Measurements from ENCODE around the gene FAM136A.
"Not testable (repeated sequence)": the region's sequence is repeated elsewhere in the genome, so short reads cannot be mapped to it uniquely, and the experiment has no call there.

FAM136A gene

DNA sequence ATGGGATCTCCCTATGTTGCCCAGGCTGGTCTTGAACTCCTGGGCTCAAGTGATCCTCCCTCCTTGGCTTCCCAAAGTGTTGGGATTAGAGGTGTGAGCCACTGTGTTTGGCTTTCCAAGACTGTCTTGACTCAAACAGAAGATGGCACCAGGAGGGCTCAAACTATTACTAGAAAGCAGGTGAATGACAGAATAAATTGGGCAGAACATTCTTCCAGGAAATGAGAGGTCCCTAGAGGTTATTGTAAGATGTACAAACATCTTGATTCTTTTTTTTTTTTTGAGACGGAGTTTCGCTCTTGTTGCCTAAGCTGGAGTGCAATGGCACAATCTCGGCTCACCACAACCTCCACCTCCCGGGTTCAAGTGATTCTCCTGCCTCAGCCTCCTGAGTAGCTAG lies 4.0 kb downstream of the FAM136A start:
- DNase-seq (ENCODE audit: low read depth, low spot score): not testable (repeated sequence)

DNA sequence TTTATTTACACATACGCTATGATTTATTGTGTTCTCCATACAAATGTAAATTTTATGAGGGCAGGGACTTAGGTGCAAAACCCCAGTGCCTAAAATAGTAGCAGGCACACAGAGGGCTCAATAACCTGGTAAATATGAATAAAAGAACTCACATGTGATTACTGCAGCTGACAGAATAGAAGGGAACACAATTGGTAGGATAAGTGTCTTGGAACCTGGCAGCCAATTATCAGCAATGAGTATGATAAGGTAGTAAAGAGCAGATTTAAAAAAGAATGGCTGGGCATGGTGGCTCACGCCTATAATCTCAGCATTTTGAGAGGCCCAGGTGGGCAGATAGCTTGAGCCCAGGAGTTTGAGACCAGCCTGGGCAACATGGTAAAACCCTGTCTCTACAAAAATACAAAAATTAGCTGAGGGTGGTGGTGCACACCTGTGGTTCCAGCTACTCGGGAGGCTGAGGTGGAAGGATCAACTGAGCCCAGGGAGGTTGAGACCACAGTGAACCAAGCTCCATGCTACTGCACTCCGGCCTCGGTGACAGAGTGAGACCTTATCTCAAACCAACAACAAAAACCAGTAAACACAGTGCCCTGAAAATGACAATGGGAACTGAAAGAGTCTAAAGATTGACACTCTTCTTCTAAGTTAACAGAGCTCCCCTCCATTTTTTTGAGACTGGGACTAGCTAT lies 18.2 kb downstream of the FAM136A start:
- DNase-seq (ENCODE audit: low read depth, low spot score): no peak

DNA sequence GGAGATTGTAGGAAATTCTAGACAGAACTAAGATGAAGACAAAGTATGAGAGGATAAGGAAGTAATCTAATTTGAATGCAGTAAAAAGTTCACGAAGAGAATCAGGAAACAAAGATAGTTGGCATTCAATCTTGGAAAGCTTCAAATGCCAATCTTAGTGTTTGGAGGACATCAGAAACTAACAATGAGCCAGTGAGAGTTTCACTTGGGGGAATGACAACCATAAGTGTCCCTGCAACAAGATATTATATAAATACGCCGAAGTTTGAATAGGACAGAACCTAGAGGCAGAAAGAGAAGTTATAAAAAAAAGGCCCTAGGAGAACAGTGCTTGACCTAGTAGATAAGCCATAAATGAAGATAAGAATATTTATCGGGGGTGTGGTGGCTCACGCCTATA lies 19.4 kb downstream of the FAM136A start:
- no peak for DNase-seq (ENCODE audit: low read depth, low spot score)

DNA sequence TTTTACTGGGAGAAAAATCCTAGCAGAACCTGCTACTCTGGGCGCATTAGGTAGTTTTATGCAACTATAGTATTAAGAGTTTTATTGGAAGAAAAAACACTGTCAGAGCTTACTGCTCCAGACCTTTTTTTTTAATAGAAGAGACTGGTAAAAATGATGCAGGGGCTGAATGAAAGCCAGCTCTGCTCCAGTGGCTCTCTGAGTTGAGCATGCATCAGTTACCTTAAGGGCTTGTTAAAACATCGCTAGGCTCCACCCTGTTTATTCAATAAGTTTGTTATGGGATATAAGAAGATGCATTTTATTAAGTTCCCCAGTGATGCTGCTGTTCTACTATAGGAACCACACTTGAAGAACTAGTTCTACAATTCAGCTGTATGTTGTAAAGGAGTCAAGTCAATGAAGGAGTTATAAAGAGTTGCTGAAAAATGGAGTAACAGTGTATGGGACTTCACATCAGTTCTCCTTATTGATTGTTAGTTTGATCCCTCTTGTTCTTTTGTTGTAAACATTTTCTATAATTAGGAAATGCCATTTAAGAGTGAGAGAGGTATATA lies 21.5 kb downstream of the FAM136A start:
- DNase-seq (ENCODE audit: low read depth, low spot score): no peak

DNA sequence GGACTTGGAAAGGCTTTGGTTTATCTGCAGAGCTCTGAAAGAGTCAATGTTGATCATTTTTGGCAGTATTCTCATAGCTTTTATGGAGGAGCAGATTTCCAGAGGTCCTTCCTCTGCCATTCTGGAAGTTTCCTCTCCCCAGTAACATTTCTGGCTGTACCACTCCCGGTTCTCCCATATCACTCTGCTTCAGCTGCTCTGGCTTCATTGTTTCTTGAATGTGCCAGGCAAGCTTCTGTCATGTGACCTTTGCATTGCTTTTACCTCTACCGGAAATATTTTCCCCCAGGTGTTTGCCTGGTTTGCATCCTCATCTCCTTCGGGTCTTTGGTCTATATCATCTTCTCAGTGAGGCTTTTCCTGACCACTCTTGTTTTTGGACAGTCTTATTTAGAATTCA lies 31.5 kb downstream of the FAM136A start:
- no peak for DNase-seq (ENCODE audit: low read depth, low spot score)

DNA sequence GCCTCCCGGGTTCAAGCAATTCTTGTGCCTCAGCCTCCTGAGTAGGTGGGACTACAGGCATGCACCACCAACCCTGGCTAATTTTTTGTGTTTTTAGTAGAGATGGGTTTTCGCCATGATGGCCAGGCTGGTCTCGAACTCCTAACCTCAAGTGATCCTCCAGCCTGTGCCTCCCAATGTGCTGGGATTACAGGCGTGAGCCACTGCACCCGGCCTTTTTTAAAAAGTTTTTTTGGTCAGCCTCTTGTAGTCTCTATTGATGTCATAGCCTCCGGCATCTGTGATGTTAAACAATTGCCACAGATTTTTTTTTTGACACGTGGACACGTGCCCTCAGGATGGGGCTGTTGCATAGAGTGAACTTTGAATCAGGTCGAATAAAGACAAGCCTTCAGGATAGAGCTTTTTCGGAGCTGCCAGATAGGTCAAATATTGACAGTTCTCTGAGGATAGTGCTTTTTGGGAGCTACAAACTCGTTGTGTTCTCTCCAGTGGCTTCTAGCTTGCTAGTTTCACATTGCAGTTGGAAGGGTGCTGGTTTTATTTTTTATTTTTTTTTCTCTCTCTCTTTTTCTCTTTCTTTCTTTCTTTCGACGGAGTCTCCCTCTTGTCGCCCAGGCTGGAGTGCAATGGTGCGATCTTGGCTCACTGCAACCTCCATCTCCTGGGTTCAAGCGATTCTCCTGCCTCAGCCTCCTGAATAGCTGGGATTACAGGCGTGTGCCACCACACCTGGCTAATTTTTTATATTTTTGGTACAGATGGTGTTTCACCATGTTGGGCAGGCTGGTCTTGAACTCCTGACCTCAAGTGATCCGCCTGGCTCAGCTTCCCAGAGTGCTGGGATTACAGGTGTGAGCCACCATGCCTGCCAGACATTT lies 32.2 kb downstream of the FAM136A start:
- not testable (repeated sequence) for DNase-seq (ENCODE audit: low read depth, low spot score)

DNA sequence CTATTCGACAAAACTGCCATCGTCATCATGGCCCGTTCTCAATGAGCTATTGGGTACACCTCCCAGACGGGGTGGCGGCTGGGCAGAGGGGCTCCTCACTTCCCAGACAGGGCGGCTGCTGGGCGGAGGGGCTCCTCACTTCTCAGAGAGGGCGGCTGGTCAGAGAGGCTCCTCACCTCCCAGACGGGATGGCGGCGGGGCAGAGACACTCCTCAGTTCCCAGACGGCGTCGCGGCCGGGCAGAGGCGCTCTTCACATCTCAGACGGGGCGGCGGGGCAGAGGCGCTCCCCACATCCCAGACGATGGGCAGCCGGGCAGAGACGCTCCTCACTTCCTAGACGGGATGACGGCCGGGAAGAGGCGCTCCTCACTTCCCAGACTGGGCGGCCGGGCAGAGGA lies 34.9 kb downstream of the FAM136A start:
- DNase-seq (ENCODE audit: low read depth, low spot score): not testable (repeated sequence)

DNA sequence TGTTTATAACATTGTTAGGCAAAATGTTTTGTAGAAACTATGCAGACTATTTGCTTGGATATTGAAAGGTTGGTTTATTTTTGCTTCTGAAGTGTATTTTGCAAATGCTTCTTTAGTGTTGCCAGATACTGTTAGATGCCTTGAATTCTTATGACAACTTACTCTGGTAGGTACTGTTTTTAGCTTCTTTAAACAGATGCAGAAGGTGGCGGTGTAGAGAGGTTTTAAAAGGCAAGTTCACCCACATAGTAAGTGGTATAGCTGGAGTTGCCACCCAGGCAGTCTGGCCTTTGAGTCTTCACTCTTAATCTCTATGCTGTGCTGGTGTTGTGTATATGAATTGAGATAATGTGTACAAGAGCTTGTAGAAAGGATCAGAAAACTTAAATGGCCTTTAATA lies 40.4 kb downstream of the FAM136A start:
- no peak for DNase-seq (ENCODE audit: low read depth, low spot score)

DNA sequence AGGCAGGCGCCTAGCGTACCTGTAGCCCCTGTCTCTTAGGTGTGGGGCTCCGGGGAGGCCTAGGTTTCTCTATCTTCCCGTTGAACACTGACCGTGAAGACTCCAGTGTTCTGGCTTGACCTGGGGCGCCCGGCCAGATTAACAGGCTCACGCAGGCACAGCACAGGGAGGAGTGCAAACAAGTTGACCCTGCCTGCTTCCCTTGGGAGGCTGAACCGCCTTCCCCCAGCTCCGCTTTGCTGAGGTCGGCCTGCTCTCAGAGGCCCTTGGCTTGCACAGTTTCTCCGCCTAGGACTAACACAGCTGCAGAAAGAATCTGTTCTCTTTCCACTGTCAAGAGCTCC lies 43.4 kb downstream of the FAM136A start:
- DNase-seq (ENCODE audit: low read depth, low spot score): no peak

DNA sequence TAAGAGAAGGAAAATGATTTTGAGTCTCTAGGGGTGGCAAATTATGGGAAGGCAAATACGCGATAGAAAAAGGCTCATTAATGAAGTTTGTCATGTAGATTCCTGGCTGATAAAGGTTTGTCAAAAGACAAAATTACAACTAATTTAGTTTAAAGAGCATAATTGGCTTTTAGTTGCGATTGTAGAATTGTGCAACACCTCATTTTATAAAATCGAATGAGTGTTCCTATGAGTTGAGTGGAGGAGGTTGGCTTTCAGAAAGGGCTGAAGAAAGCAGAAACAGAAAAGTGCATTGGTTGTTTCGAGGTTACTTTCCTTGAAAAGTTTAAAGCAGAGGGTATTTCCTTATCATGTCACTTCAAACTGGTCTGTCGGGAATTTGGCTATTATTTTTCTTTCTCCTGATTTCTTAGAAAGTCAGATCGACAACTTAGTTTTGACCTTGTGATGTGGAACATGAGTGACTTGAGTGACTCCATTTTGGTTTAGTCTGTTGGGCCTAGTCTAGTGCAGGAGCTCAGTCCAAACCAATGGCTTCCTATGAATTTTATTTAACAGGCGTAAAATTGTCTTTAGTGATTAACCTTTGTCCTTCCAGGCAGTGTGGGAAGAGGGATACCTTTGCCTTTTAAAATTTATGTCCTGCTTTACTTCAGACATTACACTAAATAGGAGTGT lies 46.1 kb downstream of the FAM136A start:
- no peak for DNase-seq (ENCODE audit: low read depth, low spot score)

DNA sequence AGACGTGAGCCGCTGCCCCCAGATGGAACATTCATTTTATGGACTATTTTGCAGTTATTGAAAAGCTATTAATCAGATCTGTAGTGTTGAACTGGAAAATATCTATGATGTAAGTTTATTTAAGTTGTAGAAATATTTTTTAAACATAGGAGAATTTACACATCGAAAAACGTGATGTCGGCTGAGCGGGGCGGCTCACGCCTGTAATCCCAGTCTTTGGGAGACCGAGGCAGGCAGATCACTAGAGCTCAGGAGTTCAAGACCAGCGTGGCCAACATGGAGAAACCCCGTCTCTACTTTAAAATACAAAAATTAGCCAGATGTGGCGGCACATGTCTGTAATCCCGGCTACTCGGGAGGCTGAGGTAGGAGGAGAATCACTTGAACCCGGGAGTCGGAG lies 51.4 kb downstream of the FAM136A start:
- DNase-seq (ENCODE audit: low read depth, low spot score): no peak

DNA sequence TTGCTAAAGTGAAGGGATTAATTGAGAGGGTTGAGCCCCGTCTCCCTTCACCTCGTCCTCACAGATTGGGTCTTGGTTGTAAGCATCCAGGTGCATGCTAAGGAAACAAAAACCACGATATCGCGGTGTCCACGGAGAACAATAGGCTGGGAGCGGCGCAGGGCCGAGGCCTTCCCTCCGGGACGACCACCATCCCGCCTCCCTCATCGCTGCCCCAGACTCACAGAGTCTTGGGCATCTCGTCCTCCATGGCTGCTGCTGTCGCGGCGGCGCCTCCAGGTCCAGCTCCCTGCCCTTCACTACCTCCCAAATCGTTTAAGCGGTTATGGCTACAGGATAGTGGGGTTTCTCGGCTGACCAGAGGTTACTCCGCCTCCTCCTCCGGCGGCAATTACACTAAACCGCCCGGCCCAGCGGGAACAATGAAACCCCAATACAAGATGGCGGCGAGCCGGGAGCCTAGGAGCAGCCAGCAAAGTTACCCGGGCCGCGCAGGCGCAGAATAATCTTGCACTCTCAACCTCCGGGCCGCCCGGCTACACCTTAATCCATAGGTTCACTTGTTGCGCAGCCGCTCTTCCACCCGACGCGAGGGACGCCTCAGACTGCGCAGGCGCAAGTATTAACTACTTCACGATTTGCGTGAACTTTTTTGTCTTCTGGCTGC lies 53.6 kb downstream of the FAM136A start, which contains the start of gene TIA1:
Gene TIA1, minus strand, starts transcription at position 448 of the 667 bp plus-strand sequence. Its CDS starts 198 bp downstream, at position 250.
- DNase-seq (ENCODE audit: low read depth, low spot score): peak; percentile 99

DNA sequence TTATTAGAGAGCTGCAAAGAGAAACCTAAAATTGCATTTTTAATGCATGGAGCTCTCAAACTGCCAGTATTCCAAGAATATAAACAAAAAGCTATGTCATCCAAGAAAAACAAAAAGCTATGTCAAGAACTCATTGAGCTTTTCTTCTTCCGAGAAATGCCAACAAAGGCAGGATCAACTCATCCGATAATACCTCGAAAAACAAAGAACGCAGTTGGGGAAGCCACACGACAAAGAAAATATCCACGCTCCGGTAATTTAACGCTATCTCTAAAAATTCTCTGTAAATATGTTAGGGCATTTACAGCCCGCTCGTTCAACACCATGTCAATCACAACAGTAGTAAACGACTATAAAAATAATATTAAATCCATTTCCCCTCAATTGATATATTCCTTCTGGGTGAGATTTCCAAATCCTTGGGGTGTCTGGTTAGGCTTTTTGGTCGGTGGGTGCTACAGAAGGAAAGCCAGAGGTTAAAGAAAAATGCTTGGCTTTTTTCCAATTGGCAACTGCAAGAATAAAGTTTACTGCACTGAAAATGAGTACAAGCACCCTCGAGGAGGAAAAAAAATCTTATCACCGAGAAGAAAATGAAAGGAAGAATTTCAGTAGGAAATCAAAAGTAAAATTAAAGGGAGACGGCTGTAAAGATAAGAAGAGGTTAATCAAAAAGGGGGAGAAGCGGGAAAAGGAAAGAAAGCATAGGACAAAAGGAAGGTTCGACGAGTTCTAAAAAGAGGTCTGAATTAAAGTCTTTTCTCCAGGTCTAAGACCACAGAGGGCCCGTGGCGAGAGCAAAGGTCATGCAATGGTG lies 54.3 kb downstream of the FAM136A start:
- DNase-seq (ENCODE audit: low read depth, low spot score): no peak
